ENCODE data around the gene ASB16.

GRCh38 chr17:44164476-44164875 lies 6.0 kb upstream of the ASB16 start:
- TF ChIP-seq POLR2AphosphoS5 (IDR thresholded peaks at IDR 0.05; ENCODE audit: low read depth, low read length) (no peak), TAF1 (IDR thresholded peaks at IDR 0.05; ENCODE audit: borderline replicate concordance, low read depth, low read length) (no peak), POLR2A (IDR thresholded peaks at IDR 0.05; ENCODE audit: low read depth, low read length) (no peak)
